HL-60/S4 (cell line): ENCODE data around the gene HABP4.

ENCODE experiments used
- in situ Hi-C: fragments of 300-500 bp; cut with MboI; formaldehyde crosslinking; loops from 2 replicates; pipeline ENCODE4 v1.14.3; 2022; ENCODE audit warnings: low sequenced_read_pairs

The HABP4 gene

DNA sequence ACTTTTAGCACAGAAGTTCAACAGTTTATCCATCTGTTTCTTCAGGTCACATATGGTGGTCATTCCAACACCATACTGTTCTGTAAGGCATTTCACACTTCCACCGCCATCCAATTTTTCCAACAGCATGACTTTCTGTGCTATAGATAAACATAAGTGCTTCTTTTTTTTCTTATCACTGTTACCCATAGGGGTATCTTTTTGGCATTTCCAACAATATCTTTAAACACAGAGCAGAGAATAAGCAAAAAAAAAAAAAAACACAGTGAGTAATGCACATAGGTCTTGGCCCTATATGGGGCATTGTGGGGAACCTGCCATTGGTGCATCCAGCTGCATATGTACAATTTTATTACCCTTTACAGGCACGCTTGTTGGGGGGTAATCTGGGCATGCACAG lies 19.6 kb upstream of the HABP4 start:
- in situ Hi-C loops = no loop called here

DNA sequence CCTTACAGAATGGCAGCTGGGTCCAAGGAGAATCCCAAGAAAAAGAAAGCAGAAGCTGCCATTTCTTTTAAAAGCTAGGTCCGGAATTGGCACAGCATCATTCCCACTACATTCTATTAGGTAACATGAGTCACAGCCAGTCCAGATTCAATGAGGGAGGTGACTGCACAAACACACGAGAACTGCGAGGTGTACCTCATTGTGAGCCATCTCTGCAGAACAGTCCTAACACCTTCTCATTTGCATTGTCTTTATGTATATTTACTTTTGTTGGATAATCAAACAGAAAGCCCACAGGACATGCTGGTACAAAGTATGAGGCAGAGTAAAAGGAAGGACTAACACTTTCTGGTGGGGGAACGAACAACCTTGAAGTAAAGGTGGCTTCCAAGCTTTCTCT lies 14.6 kb upstream of the HABP4 start:
- in situ Hi-C loops = no loop called here

DNA sequence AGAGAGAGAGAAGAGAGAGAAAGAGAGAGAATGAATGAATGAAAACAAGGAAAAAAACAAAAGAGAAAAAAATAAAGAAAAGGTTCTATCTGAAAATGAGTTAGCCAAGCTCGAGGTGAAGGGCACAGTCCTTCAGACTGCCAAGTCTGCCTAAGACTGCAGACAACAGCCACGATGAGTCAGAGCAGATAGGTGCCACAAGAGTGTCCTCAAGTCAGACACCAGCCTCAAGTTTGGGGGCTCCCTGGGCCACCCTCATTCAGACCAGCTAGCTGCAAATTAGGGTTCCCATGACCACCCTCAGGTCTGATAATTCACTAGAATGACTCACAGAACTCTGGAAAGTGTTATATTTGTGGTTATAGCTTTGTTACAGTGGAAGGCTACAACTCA lies 13.9 kb upstream of the HABP4 start:
- in situ Hi-C loops = no loop called here

DNA sequence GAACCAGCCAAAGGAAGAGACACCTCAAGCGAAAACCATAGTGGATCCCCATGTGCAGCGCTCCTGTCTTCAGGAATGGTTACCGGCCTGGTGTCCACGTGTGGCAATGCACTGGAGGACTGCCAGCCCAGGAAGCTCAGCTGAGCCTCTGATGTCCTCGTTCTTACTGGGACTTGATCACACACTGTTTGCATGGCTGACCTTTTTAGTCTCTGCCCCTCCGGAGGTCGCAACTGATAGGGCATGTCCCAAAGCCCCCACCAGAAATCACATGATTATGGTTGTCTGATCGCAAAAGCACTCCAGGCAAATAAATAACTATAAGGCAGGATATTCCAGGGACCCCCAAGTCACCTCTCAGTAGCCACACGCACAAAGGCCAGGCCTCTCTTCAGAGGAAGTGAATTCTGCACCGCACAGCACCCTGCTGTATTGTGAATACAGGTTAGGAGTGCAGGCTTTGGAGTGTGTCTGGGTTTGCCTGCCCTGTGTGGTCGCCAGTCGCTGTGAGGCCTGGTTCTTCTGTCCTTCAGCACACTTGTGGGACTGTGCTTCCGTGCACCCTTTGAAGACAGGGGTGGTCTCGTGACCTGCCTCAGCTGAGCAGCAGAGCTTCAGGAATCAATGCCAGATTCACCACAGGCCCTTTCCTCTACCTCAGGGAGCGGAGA lies 13.4 kb upstream of the HABP4 start:
- in situ Hi-C loops = no loop called here

DNA sequence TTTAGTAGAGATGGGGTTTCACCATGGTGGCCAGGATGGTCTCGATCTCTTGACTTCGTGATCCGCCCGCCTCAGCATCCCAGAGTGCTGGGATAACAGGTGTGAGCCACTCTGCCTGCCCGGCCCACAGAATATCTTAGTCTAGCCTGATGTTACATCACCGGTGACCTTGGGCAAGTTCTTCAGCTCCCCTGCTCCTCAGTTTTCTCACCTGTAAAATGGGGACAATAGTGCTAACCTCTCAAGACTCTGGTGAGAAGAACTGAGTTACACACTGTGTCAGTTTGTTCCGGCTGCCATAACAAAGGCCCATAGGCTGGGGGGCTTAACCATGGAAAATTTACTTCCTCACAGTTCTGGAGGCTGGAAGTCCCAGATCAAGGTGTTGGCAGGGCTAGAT lies 12.5 kb upstream of the HABP4 start:
- in situ Hi-C loops = no loop called here

- in situ Hi-C loops = loop anchor here (10.0 kb wide), 1 partner anchor 224 kb away; no protein-coding TSS in a partner anchor
Measured at GRCh38 chr9:96440671-96441199, 9.2 kb upstream of the HABP4 start.

DNA sequence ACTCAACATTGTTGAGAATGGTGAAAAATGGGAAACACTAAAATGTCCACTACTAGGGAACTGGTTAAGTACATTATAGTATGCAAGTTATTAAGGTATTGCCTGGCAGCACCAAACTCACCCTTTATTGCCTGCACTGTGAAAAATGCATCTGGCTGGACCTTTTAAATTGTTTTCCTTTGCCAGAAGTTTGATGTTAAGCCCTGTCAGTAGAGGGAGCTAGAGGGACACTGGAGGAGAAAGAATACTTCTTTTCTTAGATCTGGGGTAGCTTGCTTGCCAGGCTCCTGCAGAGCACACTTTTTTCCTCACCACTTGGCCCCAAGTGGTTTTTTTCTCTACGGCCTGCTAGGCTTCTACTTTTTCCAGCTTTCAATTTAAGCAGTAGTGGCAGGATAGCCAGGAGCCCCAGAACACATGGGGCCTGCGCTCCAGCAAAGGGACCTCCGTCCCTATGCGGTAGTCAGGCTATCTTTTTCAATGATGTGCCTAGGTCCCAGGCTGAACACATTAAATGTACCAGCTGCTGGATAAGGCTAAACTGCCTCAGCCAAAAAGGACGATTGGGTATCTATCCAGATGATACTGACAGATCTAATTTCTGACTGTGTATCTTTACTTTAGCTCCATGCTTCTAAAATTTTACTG lies 8.0 kb upstream of the HABP4 start:
- in situ Hi-C loops = loop anchor here (10.0 kb wide), 1 partner anchor 223 kb away; no protein-coding TSS in a partner anchor

DNA sequence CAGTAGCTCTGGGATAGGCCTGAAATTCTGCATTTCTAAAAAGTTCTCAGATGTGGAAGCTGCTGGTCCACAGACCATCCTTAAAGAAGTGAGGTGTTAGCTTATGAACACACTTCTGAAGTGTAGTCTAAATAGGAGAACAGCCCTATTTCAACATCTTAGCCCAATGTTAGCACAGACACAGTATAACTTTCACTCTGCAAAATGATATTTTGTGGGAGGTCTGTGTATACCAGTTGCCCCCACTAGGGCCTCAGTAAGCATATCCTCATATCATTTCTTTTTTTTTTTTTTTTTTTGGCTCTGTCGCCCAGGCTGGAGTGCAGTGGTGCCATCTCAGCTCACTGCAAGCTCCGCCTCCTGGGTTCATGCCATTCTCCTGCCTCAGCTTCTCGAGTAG lies 7.5 kb upstream of the HABP4 start:
- in situ Hi-C loops = loop anchor here (10.0 kb wide), 1 partner anchor 222 kb away; no protein-coding TSS in a partner anchor

- in situ Hi-C loops = loop anchor here (10.0 kb wide), 1 partner anchor 217 kb away; no protein-coding TSS in a partner anchor
Measured at GRCh38 chr9:96447406-96447805, 2.6 kb upstream of the HABP4 start.

- in situ Hi-C loops = loop anchor here (10.0 kb wide), 1 partner anchor 216 kb away; no protein-coding TSS in a partner anchor
Measured at GRCh38 chr9:96448546-96449170, 1.3 kb upstream of the HABP4 start.

DNA sequence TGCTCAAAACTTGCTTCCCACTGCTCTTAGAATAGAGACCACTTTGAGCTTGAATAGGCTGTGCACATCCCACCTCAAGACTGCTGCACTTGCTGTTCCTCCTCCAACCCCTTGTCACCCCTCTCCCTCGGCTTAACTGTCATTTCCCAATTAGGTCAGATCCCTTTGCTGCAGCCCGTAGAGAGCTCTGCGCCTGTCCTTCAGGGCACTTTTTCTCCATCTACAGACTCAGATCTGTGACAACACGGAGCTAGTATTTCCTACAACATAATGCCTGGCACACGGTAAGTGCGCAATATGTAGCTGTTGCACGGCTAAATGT lies 485 bp upstream of the HABP4 start:
- in situ Hi-C loops = loop anchor here (10.0 kb wide), 1 partner anchor 215 kb away; no protein-coding TSS in a partner anchor

- in situ Hi-C loops = no loop called here
Measured at GRCh38 chr9:96450613-96451528, 902 bp downstream of the HABP4 start.

GRCh38 chr9:96453625-96454024 lies 3.7 kb downstream of the HABP4 start:
- in situ Hi-C loops = no loop called here

- in situ Hi-C loops = no loop called here
Measured at GRCh38 chr9:96457266-96457665, 7.3 kb downstream of the HABP4 start.

DNA sequence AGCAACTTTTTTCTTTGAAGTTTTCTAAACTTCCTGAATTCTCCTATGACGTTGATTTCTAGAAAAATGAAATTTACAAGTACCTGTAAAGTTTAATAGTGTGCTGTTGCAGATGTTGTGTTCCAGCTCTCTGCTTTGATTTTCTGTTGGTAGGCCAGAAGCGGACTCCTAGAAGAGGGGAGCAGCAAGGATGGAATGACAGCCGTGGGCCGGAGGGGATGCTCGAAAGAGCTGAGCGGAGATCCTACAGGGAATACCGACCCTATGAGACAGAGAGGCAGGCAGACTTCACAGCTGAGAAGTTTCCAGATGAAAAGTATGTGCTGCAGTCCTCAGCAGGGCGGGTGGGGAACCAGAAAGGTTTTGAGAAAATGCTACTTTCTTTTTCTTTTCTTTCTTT lies 8.3 kb downstream of the HABP4 start:
- in situ Hi-C loops = no loop called here

- in situ Hi-C loops = no loop called here
Measured at GRCh38 chr9:96459268-96460007, 9.5 kb downstream of the HABP4 start.

DNA sequence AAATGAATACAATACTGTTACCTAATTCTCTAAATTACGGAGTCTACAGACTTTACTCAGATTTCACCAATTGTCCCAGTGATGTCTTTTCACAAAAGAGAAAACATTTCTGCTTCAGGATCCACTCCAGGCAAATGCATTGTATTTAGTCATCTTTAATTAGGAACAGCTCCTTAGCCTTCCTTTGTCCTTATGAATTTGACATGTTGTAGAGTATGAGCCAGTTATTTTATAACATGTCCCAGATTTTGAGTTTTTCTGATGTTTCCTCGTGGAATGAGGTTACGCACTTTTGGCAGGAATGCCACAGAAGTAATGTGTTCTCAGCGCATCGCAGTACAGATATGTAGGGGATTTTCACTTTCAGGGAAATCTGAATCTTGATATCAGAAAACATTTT lies 10.5 kb downstream of the HABP4 start:
- in situ Hi-C loops = no loop called here

GRCh38 chr9:96460882-96461281 lies 10.9 kb downstream of the HABP4 start:
- in situ Hi-C loops = no loop called here

DNA sequence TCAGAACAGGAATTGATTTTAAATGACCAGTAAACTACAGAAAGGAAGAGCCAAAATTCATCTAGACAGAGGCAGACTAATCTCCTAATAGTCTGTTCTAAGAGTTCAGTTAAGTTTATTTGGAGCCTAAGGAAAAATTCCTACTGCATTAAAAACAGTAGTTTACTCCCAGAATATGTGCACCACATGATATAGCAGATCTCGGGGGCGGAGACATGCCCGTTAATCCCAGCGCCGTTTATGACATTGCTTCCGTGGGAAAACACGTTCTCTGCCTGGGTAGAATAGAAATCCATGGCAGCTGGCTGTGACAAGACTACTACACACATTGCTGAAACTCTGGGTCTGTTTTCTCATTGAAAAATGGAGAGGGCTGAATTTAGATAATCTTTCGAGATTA lies 11.4 kb downstream of the HABP4 start:
- in situ Hi-C loops = no loop called here

GRCh38 chr9:96462541-96462940 lies 12.6 kb downstream of the HABP4 start:
- in situ Hi-C loops = no loop called here
